HG03432 (cell line): ENCODE results near the gene VEGFD.
"Not testable (repeated sequence)": the region's sequence is repeated elsewhere in the genome, so short reads cannot be mapped to it uniquely, and the experiment has no call there.

Experiments
- ATAC-seq: cut with Tn5 transposase; IDR thresholded peaks from one replicate; pipeline ENCODE4 v1.9.1; 2021; ENCODE audit warnings: mild to moderate bottlenecking, moderate library complexity; ENCODE audit not compliant: unreplicated experiment

The VEGFD gene

GRCh38 chrX:15314472-15314871 lies 69.7 kb downstream of the VEGFD start:
- ATAC-seq = no peak

GRCh38 chrX:15311119-15311518 lies 73.1 kb downstream of the VEGFD start:
- no peak for ATAC-seq

GRCh38 chrX:15310117-15310516 lies 74.1 kb downstream of the VEGFD start:
- ATAC-seq = no peak

- not testable (repeated sequence) for ATAC-seq
These were observed 78.3 kb downstream of the VEGFD start for GRCh38 chrX:15305899-15306298.

GRCh38 chrX:15301924-15302323 lies 82.3 kb downstream of the VEGFD start:
- peak; percentile 85 for ATAC-seq

- ATAC-seq = no peak
These were observed 84.0 kb downstream of the VEGFD start for GRCh38 chrX:15299941-15300851.

GRCh38 chrX:15298780-15299179 lies 85.4 kb downstream of the VEGFD start:
- no peak for ATAC-seq

- ATAC-seq = no peak
These were observed 86.0 kb downstream of the VEGFD start for GRCh38 chrX:15298201-15298600.
